GM12873 (cell line): Measurements from ENCODE around the gene RAB20.

Experiments
- TF ChIP-seq, protein P1 (sequence below): IDR thresholded peaks from 2 replicates; pipeline ENCODE4 v1.5.1; 2012; ENCODE audit warnings: low read depth, mild to moderate bottlenecking, moderate library complexity, low read length, control low read depth; ENCODE audit not compliant: insufficient read depth; ENCODE audit errors: missing control alignments

Gene RAB20

DNA sequence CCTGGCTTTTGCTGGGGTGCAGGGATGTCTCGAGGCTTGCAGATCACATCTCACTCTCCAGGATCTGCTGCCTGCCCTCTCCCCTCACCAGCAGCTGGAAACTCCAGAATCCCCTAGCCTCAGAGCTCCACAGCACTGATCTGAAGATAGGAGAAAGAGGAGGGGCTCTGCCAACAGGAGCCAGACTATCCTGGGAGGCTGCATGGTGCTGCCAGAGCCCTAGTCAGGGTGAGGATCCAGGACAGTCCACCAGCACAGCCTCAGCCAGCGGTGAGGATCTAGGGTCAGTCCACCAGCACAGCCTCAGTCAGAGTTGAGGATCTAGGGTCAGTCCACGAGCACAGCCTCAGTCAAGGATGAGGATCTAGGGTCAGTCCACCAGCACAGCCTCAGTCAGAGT lies 65.2 kb downstream of the RAB20 start:
- TF ChIP-seq, protein P1, sequence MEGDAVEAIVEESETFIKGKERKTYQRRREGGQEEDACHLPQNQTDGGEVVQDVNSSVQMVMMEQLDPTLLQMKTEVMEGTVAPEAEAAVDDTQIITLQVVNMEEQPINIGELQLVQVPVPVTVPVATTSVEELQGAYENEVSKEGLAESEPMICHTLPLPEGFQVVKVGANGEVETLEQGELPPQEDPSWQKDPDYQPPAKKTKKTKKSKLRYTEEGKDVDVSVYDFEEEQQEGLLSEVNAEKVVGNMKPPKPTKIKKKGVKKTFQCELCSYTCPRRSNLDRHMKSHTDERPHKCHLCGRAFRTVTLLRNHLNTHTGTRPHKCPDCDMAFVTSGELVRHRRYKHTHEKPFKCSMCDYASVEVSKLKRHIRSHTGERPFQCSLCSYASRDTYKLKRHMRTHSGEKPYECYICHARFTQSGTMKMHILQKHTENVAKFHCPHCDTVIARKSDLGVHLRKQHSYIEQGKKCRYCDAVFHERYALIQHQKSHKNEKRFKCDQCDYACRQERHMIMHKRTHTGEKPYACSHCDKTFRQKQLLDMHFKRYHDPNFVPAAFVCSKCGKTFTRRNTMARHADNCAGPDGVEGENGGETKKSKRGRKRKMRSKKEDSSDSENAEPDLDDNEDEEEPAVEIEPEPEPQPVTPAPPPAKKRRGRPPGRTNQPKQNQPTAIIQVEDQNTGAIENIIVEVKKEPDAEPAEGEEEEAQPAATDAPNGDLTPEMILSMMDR = no peak

DNA sequence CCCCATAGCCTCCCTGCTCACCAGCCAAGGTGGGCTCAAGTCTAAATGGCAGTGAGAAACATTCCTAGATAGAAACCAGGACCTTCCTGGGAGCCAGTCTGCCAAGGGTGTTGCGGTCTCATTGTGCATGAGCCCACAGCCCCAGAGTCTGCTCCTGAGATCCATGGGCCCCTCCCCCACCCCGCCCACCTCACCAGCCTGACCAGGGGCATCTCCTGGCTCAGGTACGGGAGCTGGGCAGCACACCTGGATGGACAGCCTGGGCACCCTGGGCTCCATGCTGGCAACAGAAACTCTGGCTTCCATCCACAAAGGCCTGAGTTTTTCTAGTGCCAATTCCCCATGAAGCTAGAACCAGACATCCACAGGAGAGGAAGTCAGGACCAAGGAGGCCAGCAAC lies 65.6 kb downstream of the RAB20 start:
- TF ChIP-seq, protein P1 = no peak

DNA sequence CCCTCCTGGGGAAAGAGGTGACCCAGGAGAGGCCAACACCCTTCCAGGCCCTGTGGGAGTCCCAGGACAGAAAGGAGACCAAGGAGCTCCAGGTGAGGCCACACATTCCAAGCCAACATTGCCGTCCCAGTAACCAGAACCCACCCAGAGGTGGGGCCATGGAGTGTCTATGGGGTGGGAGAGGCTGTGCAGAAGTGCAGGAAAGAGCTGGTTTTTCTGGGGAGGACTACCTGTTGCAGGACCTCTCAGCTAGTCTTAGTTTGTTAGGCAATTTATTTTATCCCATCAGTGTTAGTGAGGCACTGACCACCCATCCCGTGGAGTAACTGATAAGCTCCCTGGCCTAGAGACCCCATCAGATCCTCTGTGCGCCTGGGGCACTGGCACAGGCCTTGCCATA lies 66.1 kb downstream of the RAB20 start:
- TF ChIP-seq, protein P1 = no peak

DNA sequence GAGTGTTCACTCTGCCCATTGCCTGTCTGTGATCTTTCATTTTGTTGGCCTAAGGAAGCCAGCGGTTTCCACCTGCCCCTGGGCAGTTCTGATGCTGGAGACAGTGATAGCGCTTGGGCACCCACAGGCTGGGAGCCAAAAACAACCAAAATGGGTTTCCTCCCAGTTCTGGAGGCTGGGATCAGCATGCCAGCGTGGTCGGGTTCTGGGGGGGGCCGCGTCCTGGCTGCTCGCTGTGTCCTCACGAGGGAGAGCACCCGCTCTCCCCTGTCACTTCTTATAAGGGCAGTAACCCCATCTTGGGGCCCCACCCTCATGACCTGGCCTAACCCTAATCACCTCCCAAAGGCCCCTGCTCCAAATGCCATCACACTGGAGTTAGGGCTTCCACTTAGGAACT lies 67.9 kb downstream of the RAB20 start:
- TF ChIP-seq, protein P1 = no peak

DNA sequence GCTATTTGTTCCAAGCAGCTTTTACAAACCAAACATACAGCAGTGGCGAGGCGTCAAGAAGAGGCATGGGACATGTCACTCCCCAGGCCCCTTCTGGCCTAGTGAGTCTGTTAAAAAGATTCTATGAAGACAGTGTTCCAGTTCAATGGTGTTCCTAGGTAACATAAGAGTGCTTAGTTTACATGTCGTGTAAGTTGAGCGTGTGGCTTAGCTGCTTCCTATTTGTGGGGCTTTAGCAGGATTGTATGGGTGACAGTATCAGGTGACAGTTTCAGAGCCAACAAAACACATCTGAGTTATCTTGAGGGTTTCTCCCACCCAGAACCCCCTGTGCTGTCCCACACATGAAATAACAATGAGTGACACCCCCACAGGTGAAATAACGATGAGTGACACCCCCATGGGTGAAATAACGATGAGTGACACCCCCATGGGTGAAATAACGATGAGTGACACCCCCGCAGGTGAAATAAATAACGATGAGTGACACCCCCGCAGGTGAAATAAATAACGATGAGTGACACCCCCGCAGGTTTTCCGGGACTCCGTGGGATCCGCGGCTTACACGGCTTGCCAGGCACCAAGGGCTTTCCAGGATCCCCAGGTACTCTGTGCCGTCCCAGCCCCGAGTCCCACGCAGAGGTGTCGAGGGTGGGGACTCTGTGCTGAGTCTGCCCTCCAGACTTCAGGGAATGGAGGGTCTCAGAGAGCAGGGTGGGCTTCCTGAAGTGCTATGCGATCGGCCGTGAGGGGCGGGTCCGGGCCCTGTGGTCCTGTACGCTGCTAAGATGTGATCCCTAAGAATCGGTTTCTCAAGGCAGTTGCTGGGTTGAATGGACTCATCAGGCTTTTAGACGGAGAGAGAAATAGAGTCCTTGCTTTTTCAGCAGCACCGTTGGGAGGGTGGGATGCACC lies 68.6 kb downstream of the RAB20 start:
- TF ChIP-seq, protein P1 = no peak

DNA sequence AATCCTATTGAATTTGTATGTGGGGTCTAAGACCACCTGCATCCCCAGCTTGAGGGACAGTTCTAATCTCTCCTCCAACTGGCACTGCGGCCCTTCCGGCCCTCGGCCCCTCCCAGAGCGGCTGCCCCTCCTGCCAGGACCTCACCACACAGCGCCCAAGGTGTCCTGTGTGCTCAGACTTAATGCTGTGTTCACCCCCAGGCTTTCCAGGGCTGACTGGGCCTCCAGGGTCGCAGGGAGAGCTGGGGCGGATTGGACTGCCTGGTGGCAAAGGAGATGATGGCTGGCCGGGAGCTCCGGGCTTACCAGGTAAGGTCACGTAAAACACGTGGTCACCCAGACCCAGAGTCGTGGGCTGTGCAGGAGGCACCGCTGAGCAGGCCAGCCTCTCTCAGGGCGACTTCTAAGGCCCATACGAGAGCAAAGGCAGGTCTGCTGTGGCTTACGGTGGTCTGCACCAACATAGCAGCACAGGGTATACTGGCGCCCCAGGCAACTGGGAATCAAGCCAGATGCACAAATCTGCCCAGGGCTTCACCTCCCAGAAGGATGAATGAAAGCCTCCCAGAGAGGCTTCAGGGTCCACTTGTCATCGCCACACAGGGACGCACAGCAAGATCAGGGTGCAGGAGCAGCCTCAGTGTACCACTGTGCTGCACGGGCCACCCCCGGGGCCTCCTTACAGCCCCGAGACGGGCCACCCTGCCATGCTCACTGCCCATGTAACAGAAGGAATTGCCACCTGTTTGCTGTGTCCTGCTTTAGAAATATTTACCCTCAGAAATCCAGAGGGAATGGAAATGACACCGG lies 69.4 kb downstream of the RAB20 start:
- TF ChIP-seq, protein P1 = no peak
